A549 (cell line): ENCODE measurements around the gene KNOP1.

Experiments
- EP300 ChIP-seq, 2 experiments: fragments of >200 bp; sonication (Bioruptor Twin); formaldehyde crosslinking; IDR thresholded peaks; 2 replicates in 1 of 2; 3 replicates in 1 of 2; pipeline ENCODE4 v1.6.1; 2016 to 2017
- NR3C1 ChIP-seq: fragments of >200 bp; sonication (Bioruptor Twin); formaldehyde crosslinking; IDR thresholded peaks from 3 replicates; pipeline ENCODE4 v1.6.1; 2017
- POLR2AphosphoS2 ChIP-seq: conservative IDR thresholded peaks from 2 replicates; pipeline ENCODE4 v1.6.1; 2012; ENCODE audit warnings: low read length, improper control_type of control experiment, inconsistent platforms
- TF ChIP-seq, protein P1 (sequence below): fragments of 200-600 bp; sonication (generic); IDR thresholded peaks from 2 replicates; pipeline ENCODE4 v1.6.1; 2016; ENCODE audit warnings: antibody characterized with exemption, mild to moderate bottlenecking, moderate library complexity
- TF ChIP-seq, protein P2 (sequence below): fragments of >200 bp; sonication (Bioruptor Twin); formaldehyde crosslinking; IDR thresholded peaks from 3 replicates; pipeline ENCODE4 v1.5.1; 2016
- TF ChIP-seq, protein P3 (sequence below): IDR thresholded peaks from 2 replicates; pipeline ENCODE4 v1.6.1; 2012
- TF ChIP-seq, protein P4 (sequence below): IDR thresholded peaks from 2 replicates; pipeline ENCODE4 v1.6.1; 2012
- TF ChIP-seq, protein P5 (sequence below): fragments of 150-350 bp; IDR thresholded peaks from 2 replicates; pipeline ENCODE4 v1.6.1; 2014; ENCODE audit warnings: low read depth, mild to moderate bottlenecking, low read length

DNA sequence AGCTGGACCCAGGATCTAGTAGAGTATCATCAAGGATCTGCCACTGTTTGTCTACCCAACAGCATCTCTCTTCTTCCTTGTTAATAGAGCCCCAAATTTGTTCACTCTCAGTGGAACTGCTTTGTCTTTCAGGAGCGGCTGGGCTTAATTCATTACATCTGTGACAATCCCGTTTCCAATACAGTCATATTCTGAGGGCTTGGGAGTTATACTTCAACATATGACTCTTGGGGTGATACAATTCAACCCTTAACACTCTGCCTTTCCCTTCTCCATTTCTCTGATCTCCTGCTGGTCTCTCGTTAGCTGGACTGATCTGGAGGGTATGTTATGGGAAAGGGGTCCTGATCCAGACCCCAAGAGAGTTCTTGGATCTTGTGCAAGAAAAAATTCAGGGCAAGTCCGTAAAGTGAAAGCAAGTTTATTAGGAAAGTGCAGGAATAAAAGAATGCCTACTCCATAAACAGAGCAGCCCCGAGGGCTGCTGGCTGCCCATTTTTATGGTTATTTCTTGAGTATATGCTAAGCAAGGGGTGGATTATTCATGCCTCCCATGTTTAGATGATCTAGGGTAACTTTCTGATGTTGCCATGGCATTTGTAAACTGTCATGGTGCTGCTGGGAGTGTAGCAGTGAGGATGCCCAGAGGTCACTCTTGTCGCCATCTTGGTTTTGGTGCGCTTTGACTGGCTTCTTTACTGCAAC is 42.5 kb upstream of the KNOP1 start:
- TF ChIP-seq, protein P1, sequence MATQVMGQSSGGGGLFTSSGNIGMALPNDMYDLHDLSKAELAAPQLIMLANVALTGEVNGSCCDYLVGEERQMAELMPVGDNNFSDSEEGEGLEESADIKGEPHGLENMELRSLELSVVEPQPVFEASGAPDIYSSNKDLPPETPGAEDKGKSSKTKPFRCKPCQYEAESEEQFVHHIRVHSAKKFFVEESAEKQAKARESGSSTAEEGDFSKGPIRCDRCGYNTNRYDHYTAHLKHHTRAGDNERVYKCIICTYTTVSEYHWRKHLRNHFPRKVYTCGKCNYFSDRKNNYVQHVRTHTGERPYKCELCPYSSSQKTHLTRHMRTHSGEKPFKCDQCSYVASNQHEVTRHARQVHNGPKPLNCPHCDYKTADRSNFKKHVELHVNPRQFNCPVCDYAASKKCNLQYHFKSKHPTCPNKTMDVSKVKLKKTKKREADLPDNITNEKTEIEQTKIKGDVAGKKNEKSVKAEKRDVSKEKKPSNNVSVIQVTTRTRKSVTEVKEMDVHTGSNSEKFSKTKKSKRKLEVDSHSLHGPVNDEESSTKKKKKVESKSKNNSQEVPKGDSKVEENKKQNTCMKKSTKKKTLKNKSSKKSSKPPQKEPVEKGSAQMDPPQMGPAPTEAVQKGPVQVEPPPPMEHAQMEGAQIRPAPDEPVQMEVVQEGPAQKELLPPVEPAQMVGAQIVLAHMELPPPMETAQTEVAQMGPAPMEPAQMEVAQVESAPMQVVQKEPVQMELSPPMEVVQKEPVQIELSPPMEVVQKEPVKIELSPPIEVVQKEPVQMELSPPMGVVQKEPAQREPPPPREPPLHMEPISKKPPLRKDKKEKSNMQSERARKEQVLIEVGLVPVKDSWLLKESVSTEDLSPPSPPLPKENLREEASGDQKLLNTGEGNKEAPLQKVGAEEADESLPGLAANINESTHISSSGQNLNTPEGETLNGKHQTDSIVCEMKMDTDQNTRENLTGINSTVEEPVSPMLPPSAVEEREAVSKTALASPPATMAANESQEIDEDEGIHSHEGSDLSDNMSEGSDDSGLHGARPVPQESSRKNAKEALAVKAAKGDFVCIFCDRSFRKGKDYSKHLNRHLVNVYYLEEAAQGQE = no peak
- TF ChIP-seq, protein P2, sequence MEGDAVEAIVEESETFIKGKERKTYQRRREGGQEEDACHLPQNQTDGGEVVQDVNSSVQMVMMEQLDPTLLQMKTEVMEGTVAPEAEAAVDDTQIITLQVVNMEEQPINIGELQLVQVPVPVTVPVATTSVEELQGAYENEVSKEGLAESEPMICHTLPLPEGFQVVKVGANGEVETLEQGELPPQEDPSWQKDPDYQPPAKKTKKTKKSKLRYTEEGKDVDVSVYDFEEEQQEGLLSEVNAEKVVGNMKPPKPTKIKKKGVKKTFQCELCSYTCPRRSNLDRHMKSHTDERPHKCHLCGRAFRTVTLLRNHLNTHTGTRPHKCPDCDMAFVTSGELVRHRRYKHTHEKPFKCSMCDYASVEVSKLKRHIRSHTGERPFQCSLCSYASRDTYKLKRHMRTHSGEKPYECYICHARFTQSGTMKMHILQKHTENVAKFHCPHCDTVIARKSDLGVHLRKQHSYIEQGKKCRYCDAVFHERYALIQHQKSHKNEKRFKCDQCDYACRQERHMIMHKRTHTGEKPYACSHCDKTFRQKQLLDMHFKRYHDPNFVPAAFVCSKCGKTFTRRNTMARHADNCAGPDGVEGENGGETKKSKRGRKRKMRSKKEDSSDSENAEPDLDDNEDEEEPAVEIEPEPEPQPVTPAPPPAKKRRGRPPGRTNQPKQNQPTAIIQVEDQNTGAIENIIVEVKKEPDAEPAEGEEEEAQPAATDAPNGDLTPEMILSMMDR = no peak
- TF ChIP-seq NR3C1 (no peak), EP300 (IDR thresholded peaks at IDR 0.05) (no peak), POLR2AphosphoS2 (no peak)
- TF ChIP-seq, protein P3, sequence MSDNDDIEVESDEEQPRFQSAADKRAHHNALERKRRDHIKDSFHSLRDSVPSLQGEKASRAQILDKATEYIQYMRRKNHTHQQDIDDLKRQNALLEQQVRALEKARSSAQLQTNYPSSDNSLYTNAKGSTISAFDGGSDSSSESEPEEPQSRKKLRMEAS = no peak
- TF ChIP-seq, protein P4, sequence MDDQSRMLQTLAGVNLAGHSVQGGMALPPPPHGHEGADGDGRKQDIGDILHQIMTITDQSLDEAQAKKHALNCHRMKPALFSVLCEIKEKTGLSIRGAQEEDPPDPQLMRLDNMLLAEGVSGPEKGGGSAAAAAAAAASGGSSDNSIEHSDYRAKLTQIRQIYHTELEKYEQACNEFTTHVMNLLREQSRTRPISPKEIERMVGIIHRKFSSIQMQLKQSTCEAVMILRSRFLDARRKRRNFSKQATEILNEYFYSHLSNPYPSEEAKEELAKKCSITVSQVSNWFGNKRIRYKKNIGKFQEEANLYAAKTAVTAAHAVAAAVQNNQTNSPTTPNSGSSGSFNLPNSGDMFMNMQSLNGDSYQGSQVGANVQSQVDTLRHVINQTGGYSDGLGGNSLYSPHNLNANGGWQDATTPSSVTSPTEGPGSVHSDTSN = no peak
- TF ChIP-seq, protein P5, sequence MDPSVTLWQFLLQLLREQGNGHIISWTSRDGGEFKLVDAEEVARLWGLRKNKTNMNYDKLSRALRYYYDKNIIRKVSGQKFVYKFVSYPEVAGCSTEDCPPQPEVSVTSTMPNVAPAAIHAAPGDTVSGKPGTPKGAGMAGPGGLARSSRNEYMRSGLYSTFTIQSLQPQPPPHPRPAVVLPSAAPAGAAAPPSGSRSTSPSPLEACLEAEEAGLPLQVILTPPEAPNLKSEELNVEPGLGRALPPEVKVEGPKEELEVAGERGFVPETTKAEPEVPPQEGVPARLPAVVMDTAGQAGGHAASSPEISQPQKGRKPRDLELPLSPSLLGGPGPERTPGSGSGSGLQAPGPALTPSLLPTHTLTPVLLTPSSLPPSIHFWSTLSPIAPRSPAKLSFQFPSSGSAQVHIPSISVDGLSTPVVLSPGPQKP = no peak
